ENCODE data around the gene BPIFB2.

Gene BPIFB2

GRCh38 chr20:33022694-33023438 is 15.4 kb downstream of the BPIFB2 start:
- DNase-seq (ENCODE audit: low read depth) = no peak

GRCh38 chr20:33023439-33024242 is 16.1 kb downstream of the BPIFB2 start:
- no peak for DNase-seq (ENCODE audit: low read depth)

- DNase-seq (ENCODE audit: low read depth) = no peak
These were observed 16.7 kb downstream of the BPIFB2 start for GRCh38 chr20:33024243-33024560.

GRCh38 chr20:33024609-33025317 is 17.3 kb downstream of the BPIFB2 start:
- no peak for DNase-seq (ENCODE audit: low read depth)

- DNase-seq (ENCODE audit: low read depth) = no peak
These were observed 17.9 kb downstream of the BPIFB2 start for GRCh38 chr20:33025318-33025876.

- no peak for DNase-seq (ENCODE audit: low read depth)
These were observed 18.7 kb downstream of the BPIFB2 start for GRCh38 chr20:33026072-33026778.

GRCh38 chr20:33026779-33027759 is 19.6 kb downstream of the BPIFB2 start:
- no peak for DNase-seq (ENCODE audit: low read depth)

- no peak for DNase-seq (ENCODE audit: low read depth)
These were observed 20.6 kb downstream of the BPIFB2 start for GRCh38 chr20:33027769-33028751.

GRCh38 chr20:33028875-33029274 is 21.4 kb downstream of the BPIFB2 start:
- DNase-seq (ENCODE audit: low read depth) = no peak

GRCh38 chr20:33030076-33030475 is 22.6 kb downstream of the BPIFB2 start:
- no peak for DNase-seq (ENCODE audit: low read depth)

- no peak for DNase-seq (ENCODE audit: low read depth)
These were observed 23.1 kb downstream of the BPIFB2 start for GRCh38 chr20:33030569-33030968.

GRCh38 chr20:33031531-33031930 is 24.0 kb downstream of the BPIFB2 start, which contains the start of gene BPIFB6:
BPIFB6 (plus strand) TSS chr20:33031648; CDS start chr20:33031648, 0 bp downstream.
- DNase-seq (ENCODE audit: low read depth) = no peak

- DNase-seq (ENCODE audit: low read depth) = no peak
These were observed 25.1 kb downstream of the BPIFB2 start for GRCh38 chr20:33032555-33032954.

GRCh38 chr20:33033381-33033780 is 25.9 kb downstream of the BPIFB2 start:
- no peak for DNase-seq (ENCODE audit: low read depth)

- no peak for DNase-seq (ENCODE audit: low read depth)
These were observed 26.6 kb downstream of the BPIFB2 start for GRCh38 chr20:33034115-33034514.

- no peak for DNase-seq (ENCODE audit: low read depth)
These were observed 27.5 kb downstream of the BPIFB2 start for GRCh38 chr20:33034901-33035492.

GRCh38 chr20:33037456-33037855 is 30.0 kb downstream of the BPIFB2 start:
- no peak for DNase-seq (ENCODE audit: low read depth)

GRCh38 chr20:33038243-33038642 is 30.7 kb downstream of the BPIFB2 start:
- no peak for DNase-seq (ENCODE audit: low read depth)

- DNase-seq (ENCODE audit: low read depth) = no peak
These were observed 34.9 kb downstream of the BPIFB2 start for GRCh38 chr20:33042430-33042829.

All from stimulated activated CD8-positive, alpha-beta memory T cell treated with anti-CD3 and anti-CD28 coated beads, Interleukin-12 subunit alpha, Interleukin-12 subunit beta, amount 100 ng/mL, for 4 hours (primary cell).